Mesendoderm (in vitro differentiated cells): ENCODE data around the gene LCMT2.
"Not testable (repeated sequence)": the region's sequence is repeated elsewhere in the genome, so short reads cannot be mapped to it uniquely, and the experiment has no call there.

Experiments
- DNase-seq: peaks from one replicate; pipeline ENCODE4 v3.0.0; 2013
- H2AK5ac ChIP-seq: 2 replicates; pipeline ENCODE4 v1.6.1; 2013; ENCODE audit warnings: low read length, inconsistent platforms
- H2BK120ac ChIP-seq: 2 replicates; pipeline ENCODE4 v1.6.1; 2013; ENCODE audit warnings: low read depth, mild to moderate bottlenecking, low read length, moderate library complexity, mixed read lengths
- H2BK15ac ChIP-seq: replicated peaks from 2 replicates; pipeline ENCODE4 v1.6.1; 2013; ENCODE audit warnings: low read depth, mild to moderate bottlenecking, moderate library complexity
- H2BK5ac ChIP-seq: 2 replicates; pipeline ENCODE4 v1.6.1; 2013; ENCODE audit warnings: low read length, inconsistent platforms
- H3K18ac ChIP-seq: 2 replicates; pipeline ENCODE4 v1.6.1; 2013; ENCODE audit warnings: mild to moderate bottlenecking, low read length, mixed read lengths
- H3K23ac ChIP-seq: one replicate; pipeline ENCODE4 v1.6.1; 2013; ENCODE audit warnings: low read length
- H3K27ac ChIP-seq: 2 replicates; pipeline ENCODE4 v1.5.1; 2013; ENCODE audit warnings: low read depth, mild to moderate bottlenecking, inconsistent platforms, low read length, moderate library complexity
- H3K27me3 ChIP-seq: 2 replicates; pipeline ENCODE4 v1.6.1; 2013; ENCODE audit warnings: low read length, control low read depth, mild to moderate bottlenecking, inconsistent platforms; ENCODE audit not compliant: insufficient read depth, poor library complexity
- H3K36me3 ChIP-seq: 2 replicates; pipeline ENCODE4 v1.6.1; 2013; ENCODE audit warnings: low read length, inconsistent platforms; ENCODE audit not compliant: control insufficient read depth, insufficient read depth
- H3K4ac ChIP-seq: one replicate; pipeline ENCODE4 v1.6.1; 2013; ENCODE audit warnings: low read depth, mild to moderate bottlenecking, low read length, moderate library complexity
- H3K4me1 ChIP-seq: 2 replicates; pipeline ENCODE4 v1.6.1; 2013; ENCODE audit warnings: low read depth, low read length, inconsistent platforms; ENCODE audit not compliant: control insufficient read depth
- H3K4me2 ChIP-seq: 2 replicates; pipeline ENCODE4 v1.6.1; 2013; ENCODE audit warnings: low read length
- H3K4me3 ChIP-seq: 2 replicates; pipeline ENCODE4 v1.5.1; 2013; ENCODE audit warnings: mild to moderate bottlenecking, low read length
- H3K56ac ChIP-seq: one replicate; pipeline ENCODE4 v1.6.1; 2013; ENCODE audit warnings: low read length
- H3K79me1 ChIP-seq: 2 replicates; pipeline ENCODE4 v1.6.1; 2013; ENCODE audit warnings: low read length, inconsistent platforms
- H3K79me2 ChIP-seq: 2 replicates; pipeline ENCODE4 v1.6.1; 2013; ENCODE audit warnings: mild to moderate bottlenecking, low read length; ENCODE audit not compliant: control insufficient read depth, insufficient read depth
- H3K9ac ChIP-seq: 2 replicates; pipeline ENCODE4 v1.6.1; 2013; ENCODE audit warnings: low read length, inconsistent platforms
- H4K5ac ChIP-seq: one replicate; pipeline ENCODE4 v1.6.1; 2013; ENCODE audit warnings: low read length
- H4K8ac ChIP-seq: one replicate; pipeline ENCODE4 v1.6.1; 2013; ENCODE audit warnings: low read depth, mild to moderate bottlenecking, control low read depth, low read length, moderate library complexity
- WGBS: extraction: QIAGEN DNeasy Blood & Tissue Kit; methylation state at CpG from one replicate; pipeline ENCODE4 v1.1.7; 2013; ENCODE audit warnings: low lambda C conversion rate, missing lambda C conversion rate; ENCODE audit not compliant: insufficient coverage; ENCODE audit errors: extremely low coverage; 5-methylcytosine and 5-hydroxymethylcytosine counted together

The LCMT2 gene

GRCh38 chr15:43292375-43293078, 37.8 kb downstream of the LCMT2 start:
- Histone ChIP-seq H3K27me3 (no peaks in the 10 kb centered on the region), H3K4ac (no peak overlapping the region), H3K79me2 (no peaks in the 10 kb centered on the region)

GRCh38 chr15:43289656-43290055, 40.7 kb downstream of the LCMT2 start:
- H3K56ac ChIP-seq, H4K8ac ChIP-seq, DNase-seq, H3K27me3 ChIP-seq, H2BK15ac ChIP-seq, H2BK120ac ChIP-seq, H3K4me1 ChIP-seq, H2BK5ac ChIP-seq, H3K36me3 ChIP-seq, H4K5ac ChIP-seq, H3K9ac ChIP-seq, H3K4ac ChIP-seq, H3K4me3 ChIP-seq, H2AK5ac ChIP-seq, H3K79me2 ChIP-seq, H3K18ac ChIP-seq, H3K4me2 ChIP-seq, H3K27ac ChIP-seq, H3K23ac ChIP-seq, H3K79me1 ChIP-seq: not testable (repeated sequence)
- WGBS: no CpG with 5 or more reads among the region's 3 CpGs

More at GRCh38 chr15:43292375-43293078, 37.8 kb downstream of the LCMT2 start:
- WGBS: no CpG with 5 or more reads among the region's 12 CpGs
- Histone ChIP-seq H3K36me3 (no peaks in the 10 kb centered on the region), H2BK120ac (no peak overlapping the region), H4K5ac (no peak overlapping the region), H2BK15ac (no peak overlapping the region), H3K4me2 (no peak overlapping the region), H3K9ac (no peak overlapping the region), H3K56ac (no peak overlapping the region), H3K4me1 (no peaks in the 10 kb centered on the region), H4K8ac (peak overlapping the region; percentile 69), H3K27ac (no peak overlapping the region), H3K4me3 (no peak overlapping the region), H3K23ac (peak overlapping the region; percentile 4), H3K18ac (no peak overlapping the region), H3K79me1 (no peaks in the 10 kb centered on the region), H2BK5ac (no peak overlapping the region), H2AK5ac (no peak overlapping the region)
- no peak for DNase-seq

DNA sequence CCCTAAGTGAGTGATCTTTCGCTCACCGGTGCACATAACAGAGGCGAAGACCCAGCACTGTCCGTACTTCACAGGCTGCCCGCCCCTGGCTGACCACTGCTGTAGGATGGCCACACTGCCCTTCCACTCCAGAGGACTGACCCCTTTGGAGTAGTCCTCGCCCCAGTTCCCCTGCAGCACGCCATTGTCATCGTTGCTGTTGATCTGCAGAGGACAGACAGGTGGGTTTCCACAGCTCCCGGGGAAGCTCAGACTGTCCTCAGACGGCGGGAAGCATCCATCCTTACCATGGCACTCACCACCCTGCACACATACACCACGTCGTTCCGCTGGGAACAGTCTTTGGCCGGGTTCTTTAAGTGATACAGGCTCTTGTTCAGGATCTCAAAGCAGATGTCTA, 43.1 kb downstream of the LCMT2 start:
- no CpG with 5 or more reads among the region's 15 CpGs for WGBS
- H3K36me3 ChIP-seq: no peaks in the 10 kb centered on the region
- DNase-seq: no peak

DNA sequence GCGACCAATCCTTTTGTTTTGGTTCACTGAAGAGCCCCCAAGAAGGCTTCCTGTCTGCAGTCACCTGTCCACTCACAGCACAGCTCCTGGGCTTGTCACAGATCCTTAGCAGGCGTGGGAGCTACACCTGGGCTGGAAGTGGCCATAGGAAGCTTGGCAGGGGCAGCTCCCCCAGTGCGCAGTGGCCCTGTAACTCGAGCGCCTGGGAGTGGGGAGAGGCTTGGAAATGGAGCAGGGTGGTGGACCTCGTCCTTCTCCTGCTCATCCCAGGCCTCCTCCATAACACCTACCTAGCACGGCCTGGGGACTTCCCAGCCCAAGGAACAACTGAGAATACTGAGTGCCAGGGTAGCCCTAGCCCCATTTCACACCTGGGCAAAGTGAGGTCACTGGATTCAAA, 44.3 kb downstream of the LCMT2 start:
- Histone ChIP-seq H2BK15ac (no peak overlapping the region), H3K27ac (no peak overlapping the region), H2BK5ac (no peak overlapping the region), H4K5ac (no peak overlapping the region), H3K4me2 (no peak overlapping the region), H3K27me3 (no peaks in the 10 kb centered on the region), H3K4ac (no peak overlapping the region), H4K8ac (no peak overlapping the region), H3K79me1 (no peaks in the 10 kb centered on the region), H2AK5ac (no peak overlapping the region), H2BK120ac (no peak overlapping the region), H3K79me2 (no peaks in the 10 kb centered on the region), H3K23ac (no peak overlapping the region), H3K36me3 (no peaks in the 10 kb centered on the region), H3K56ac (no peak overlapping the region), H3K4me1 (no peaks in the 10 kb centered on the region), H3K18ac (no peak overlapping the region), H3K4me3 (no peak overlapping the region), H3K9ac (no peak overlapping the region)
- no CpG with 5 or more reads among the region's 7 CpGs for WGBS
- no peak for DNase-seq

More for the DNA sequence above, 43.1 kb downstream of the LCMT2 start:
- H2BK15ac ChIP-seq: no peak overlapping the region
- H3K4me3 ChIP-seq: no peak overlapping the region
- H3K79me2 ChIP-seq: no peaks in the 10 kb centered on the region
- no peak overlapping the region for H3K4me2 ChIP-seq
- H4K5ac ChIP-seq: no peak overlapping the region
- no peaks in the 10 kb centered on the region for H3K79me1 ChIP-seq
- H3K27me3 ChIP-seq: no peaks in the 10 kb centered on the region
- H2BK120ac ChIP-seq: no peak overlapping the region
- no peak overlapping the region for H3K4ac ChIP-seq
- H3K23ac ChIP-seq: no peak overlapping the region
- no peak overlapping the region for H2BK5ac ChIP-seq
- no peak overlapping the region for H3K9ac ChIP-seq
- no peak overlapping the region for H3K18ac ChIP-seq
- H3K4me1 ChIP-seq: no peaks in the 10 kb centered on the region
- no peak overlapping the region for H2AK5ac ChIP-seq
- H4K8ac ChIP-seq: no peak overlapping the region
- no peak overlapping the region for H3K56ac ChIP-seq
- H3K27ac ChIP-seq: no peak overlapping the region

DNA sequence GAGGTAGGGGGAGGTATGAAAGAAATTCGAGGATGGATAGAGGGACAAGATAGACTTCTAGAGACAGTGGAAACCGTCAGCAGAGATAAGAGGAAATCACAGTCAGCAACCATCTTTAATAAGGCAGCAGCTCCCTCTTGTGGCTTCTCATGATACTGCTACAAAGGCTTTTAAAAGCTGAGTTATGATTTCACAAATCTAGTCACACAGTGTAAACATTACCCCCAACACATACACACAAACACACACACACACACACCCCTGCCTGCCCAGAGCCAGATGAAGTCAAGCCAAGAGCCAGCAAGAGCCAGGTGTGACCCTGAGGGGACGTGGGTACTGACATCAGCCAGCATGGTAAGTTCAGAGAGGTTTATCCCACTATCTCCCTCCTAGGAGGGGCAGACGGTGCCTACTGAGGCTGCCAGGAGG, 44.8 kb downstream of the LCMT2 start:
- DNase-seq: peak; percentile 71
- no peak overlapping the region for H4K5ac ChIP-seq

GRCh38 chr15:43283526-43283925, 46.8 kb downstream of the LCMT2 start:
- no peak overlapping the region for H3K27ac ChIP-seq
- H2BK120ac ChIP-seq: no peak overlapping the region
- H3K36me3 ChIP-seq: no peaks in the 10 kb centered on the region
- H3K9ac ChIP-seq: no peak overlapping the region
- H3K18ac ChIP-seq: no peak overlapping the region
- H4K8ac ChIP-seq: no peak overlapping the region
- H3K4ac ChIP-seq: no peak overlapping the region
- no peak overlapping the region for H3K56ac ChIP-seq
- DNase-seq: no peak
- no peak overlapping the region for H2BK15ac ChIP-seq
- H2BK5ac ChIP-seq: no peak overlapping the region
- no peak overlapping the region for H3K4me2 ChIP-seq
- no peak overlapping the region for H2AK5ac ChIP-seq
- H4K5ac ChIP-seq: no peak overlapping the region
- WGBS: no CpG with 5 or more reads among the region's 1 CpG
- H3K4me3 ChIP-seq: no peak overlapping the region
- no peaks in the 10 kb centered on the region for H3K79me1 ChIP-seq
- H3K23ac ChIP-seq: no peak overlapping the region
- no peaks in the 10 kb centered on the region for H3K79me2 ChIP-seq
- no peaks in the 10 kb centered on the region for H3K27me3 ChIP-seq
- H3K4me1 ChIP-seq: no peaks in the 10 kb centered on the region

More for the DNA sequence above, 44.8 kb downstream of the LCMT2 start:
- H3K27ac ChIP-seq: no peak overlapping the region
- no peak overlapping the region for H2BK15ac ChIP-seq
- no peak overlapping the region for H4K8ac ChIP-seq
- H3K18ac ChIP-seq: no peak overlapping the region
- H3K23ac ChIP-seq: no peak overlapping the region
- H3K4me1 ChIP-seq: no peaks in the 10 kb centered on the region
- no peak overlapping the region for H2BK5ac ChIP-seq
- no peaks in the 10 kb centered on the region for H3K79me1 ChIP-seq
- H3K36me3 ChIP-seq: no peaks in the 10 kb centered on the region
- no peak overlapping the region for H3K56ac ChIP-seq
- no peak overlapping the region for H2BK120ac ChIP-seq
- no peak overlapping the region for H3K4me2 ChIP-seq
- no peaks in the 10 kb centered on the region for H3K79me2 ChIP-seq
- no peak overlapping the region for H2AK5ac ChIP-seq
- no peak overlapping the region for H3K9ac ChIP-seq
- H3K27me3 ChIP-seq: no peaks in the 10 kb centered on the region
- WGBS: no CpG with 5 or more reads among the region's 4 CpGs
- no peak overlapping the region for H3K4ac ChIP-seq
- no peak overlapping the region for H3K4me3 ChIP-seq
